Stimulated activated CD4-positive, alpha-beta T cell treated with anti-CD3 and anti-CD28 coated beads, Interleukin-2, amount 100 ng/mL, for 24 hours (primary cell): ENCODE measurements around the gene TBX10.
"Not testable (repeated sequence)": the region's sequence is repeated elsewhere in the genome, so short reads cannot be mapped to it uniquely, and the experiment has no call there.

Experiments
- DNase-seq, 2 donors: peaks; one replicate each; pipeline ENCODE4 v3.0.0-alpha.2; 2020

TBX10 gene

GRCh38 chr11:67639438-67639859 is at the start of gene TBX10:
TBX10 (minus strand) TSS chr11:67639763; CDS start chr11:67639472, 291 bp downstream.
- no peak for DNase-seq

GRCh38 chr11:67689178-67689577 is 49.6 kb upstream of the TBX10 start:
- no peak for DNase-seq

- no peak for DNase-seq
Measured at GRCh38 chr11:67687986-67688385, 48.4 kb upstream of the TBX10 start.

- not testable (repeated sequence) for DNase-seq
Measured at GRCh38 chr11:67685641-67686332, 46.2 kb upstream of the TBX10 start.

GRCh38 chr11:67682126-67683034 is 42.8 kb upstream of the TBX10 start:
- not testable (repeated sequence) for DNase-seq

- DNase-seq, result no peak
Measured at GRCh38 chr11:67680696-67681470, 41.3 kb upstream of the TBX10 start.

- no peak for DNase-seq
Measured at GRCh38 chr11:67675058-67675747, 35.6 kb upstream of the TBX10 start.

GRCh38 chr11:67674442-67674871 is 34.9 kb upstream of the TBX10 start, which contains the start of gene ALDH3B2:
ALDH3B2 (minus strand) TSS chr11:67674623; CDS start chr11:67666935, 7,688 bp downstream.
- DNase-seq, result no peak

- DNase-seq, result no peak
Measured at GRCh38 chr11:67673902-67674301, 34.3 kb upstream of the TBX10 start.

- no peak for DNase-seq
Measured at GRCh38 chr11:67673358-67673757, 33.8 kb upstream of the TBX10 start.

GRCh38 chr11:67671211-67671520 is 31.6 kb upstream of the TBX10 start:
- DNase-seq, result no peak

- DNase-seq, result no peak
Measured at GRCh38 chr11:67670316-67671210, 31.0 kb upstream of the TBX10 start.

GRCh38 chr11:67668192-67668551 is 28.6 kb upstream of the TBX10 start:
- no peak for DNase-seq

GRCh38 chr11:67667490-67668191 is 28.1 kb upstream of the TBX10 start:
- DNase-seq, result no peak

GRCh38 chr11:67666676-67667489 is 27.3 kb upstream of the TBX10 start:
- DNase-seq, result no peak

- DNase-seq, result no peak
Measured at GRCh38 chr11:67666303-67666645, 26.7 kb upstream of the TBX10 start.

- no peak for DNase-seq
Measured at GRCh38 chr11:67665541-67666302, 26.2 kb upstream of the TBX10 start.

- DNase-seq, result no peak
Measured at GRCh38 chr11:67664696-67665540, 25.4 kb upstream of the TBX10 start.
